ENCODE data around the gene PLEKHA6. TPM values are rescaled to one million over a fixed set of nuclear protein-coding genes. Genes with fewer than 3 reads are reported as not detected.

PLEKHA6 gene
- total and polyA plus RNA-seq, 2 experiments from 2014 or later: 2.8 to 6.2 TPM

GRCh38 chr1:204396015-204396583 lies 36.4 kb upstream of the PLEKHA6 start:
- Histone ChIP-seq H3K9me2 (ENCODE audit: insufficient read depth) (no peaks in the 10 kb centered on the region), H3K27ac (ENCODE audit: low read depth) (no peak overlapping the region), H4K20me1 (replicated peaks; ENCODE audit: insufficient read depth) (peaks cover 3% of the 10 kb centered on the region; the same call in 1 of the 2 replicates), H3K4me3 (no peak overlapping the region), H2AFZ (no peak overlapping the region), H3K4me2 (no peak overlapping the region), H3K27me3 (ENCODE audit: insufficient read depth) (no peaks in the 10 kb centered on the region), H3K36me3 (ENCODE audit: insufficient read depth) (no peaks in the 10 kb centered on the region), H3F3A (replicated peaks; ENCODE audit: low read depth) (0 out of 2 replicates have a peak, but pooled peaks cover 6% of the 10 kb centered on the region), H3K79me2 (replicated peaks; ENCODE audit: insufficient read depth) (no peaks in the 10 kb centered on the region), H3K4me1 (ENCODE audit: insufficient read depth) (no peaks in the 10 kb centered on the region)
- Mint-ChIP-seq H3K9me3 (no peaks in the 10 kb centered on the region), H3K4me1 (no peaks in the 10 kb centered on the region; the same call in 2 of the 3 replicates), H3K4me3 (no peak overlapping the region), H3K27me3 (ENCODE audit: insufficient read depth, low read depth, poor library complexity) (peaks cover 8% of the 10 kb centered on the region), H3K27ac (no peak overlapping the region), H3K36me3 (ENCODE audit: low read depth) (peaks cover 21% of the 10 kb centered on the region; the same call in 2 of the 3 replicates)
- ATAC-seq: no peak
- TF ChIP-seq CREB1 (CRISPR knock-in tag; IDR thresholded peaks at IDR 0.05; ENCODE audit: low read depth) (no peak), POLR2AphosphoS5 (IDR thresholded peaks at IDR 0.05; ENCODE audit: low read depth) (no peak), REST (IDR thresholded peaks at IDR 0.05; ENCODE audit: unreplicated experiment) (no peak), ETS1 (IDR thresholded peaks at IDR 0.05) (no peak), NANOG (IDR thresholded peaks at IDR 0.05; ENCODE audit: borderline replicate concordance) (no peak), STAT1 (IDR thresholded peaks at IDR 0.05; ENCODE audit: unreplicated experiment) (no peak), EZH2 (IDR thresholded peaks at IDR 0.05; ENCODE audit: low read depth, unreplicated experiment) (no peak), ZNF331 (CRISPR knock-in tag; IDR thresholded peaks at IDR 0.05; ENCODE audit: low read depth) (no peak), ZNF462 (CRISPR knock-in tag; IDR thresholded peaks at IDR 0.05) (no peak), EZH2phosphoT487 (IDR thresholded peaks at IDR 0.05; ENCODE audit: unreplicated experiment) (no peak), CTCF (conservative IDR thresholded peaks at IDR 0.05; ENCODE audit: low read depth in 2 of 2) (no peak), ZNF114 (CRISPR knock-in tag; IDR thresholded peaks at IDR 0.05) (no peak), JUNB (IDR thresholded peaks at IDR 0.05; ENCODE audit: unreplicated experiment) (no peak)
- no peak for DNase-seq (ENCODE audit: low spot score)

Measured in GM23338 (cell line).